Measurements from ENCODE around the gene TENM4. TPM values are rescaled to one million over a fixed set of nuclear protein-coding genes. Genes with fewer than 3 reads are reported as not detected.

Gene TENM4
- total and polyA plus RNA-seq, 2 of the 13 experiments (the other 11 are each of a cell fraction or from before 2014, with no cell fraction given): not detected

GRCh38 chr11:78809931-78810541 is 630.8 kb downstream of the TENM4 start:
- no peak overlapping the region for H3K9ac ChIP-seq (ENCODE audit: insufficient read depth, low read depth, low read length)
- FAIRE-seq (no peak), DNase-seq (ENCODE audit: low spot score) (no peak), ATAC-seq (no peak)
- 37% methylated on average over 7 of the region's 7 CpGs for WGBS (ENCODE audit: low lambda C conversion rate)
- TF ChIP-seq ATM (IDR thresholded peaks at IDR 0.05; ENCODE audit: borderline replicate concordance): no peak
- no peak for TF ChIP-seq KLF6 (CRISPR knock-in tag; IDR thresholded peaks at IDR 0.05)
- TF ChIP-seq AHDC1 (CRISPR knock-in tag; IDR thresholded peaks at IDR 0.05; ENCODE audit: borderline replicate concordance): no peak
- no peak for TF ChIP-seq ZFP36 (IDR thresholded peaks at IDR 0.05; ENCODE audit: borderline replicate concordance, low read depth, low read length, partially characterized antibody)
- no peaks in the 10 kb centered on the region for H3K9me3 ChIP-seq (ENCODE audit: low read length)
- in situ Hi-C loops (cut with HindIII; ENCODE audit: extremely low pct_ligation_motif_present, low pct_unique_long_range_greater_than_20kb): no loop called here
- H3K36me3 ChIP-seq (replicated peaks in 1 of 2; ENCODE audit: control insufficient read depth in 1 of 2, insufficient read depth in 2 of 2, low read length in 2 of 2): no peaks in the 10 kb centered on the region
- no peak overlapping the region for H3K4me3 ChIP-seq (replicated peaks in 1 of 3; ENCODE audit: insufficient read depth in 1 of 3, low read depth in 2 of 3, low read length in 3 of 3)
- CTCF ChIA-PET (ENCODE audit: low intra/inter-chr PET ratio, low total read pairs): no interaction called here
- H2AFZ ChIP-seq (ENCODE audit: low read length): no peak overlapping the region
- H3K79me2 ChIP-seq (ENCODE audit: insufficient read depth, low read length): no peaks in the 10 kb centered on the region
- no peaks in the 10 kb centered on the region for H4K20me1 ChIP-seq (ENCODE audit: insufficient read depth, low read length)
- no TSS peak for BruUV-seq (replicated peaks)
- POLR2A ChIA-PET: no interaction called here
- no peaks in the 10 kb centered on the region for H3K4me1 ChIP-seq (ENCODE audit: insufficient read depth, low read length)
- intact Hi-C loops (cut with micrococcal nuclease; ENCODE audit: unreplicated experiment): no loop called here
- H3K4me2 ChIP-seq (ENCODE audit: low read depth, low read length): no peak overlapping the region
- peaks cover 0 to 10% of the 10 kb centered on the region in 2 experiments; a peak in 1 of 5 replicates for H3K27me3 ChIP-seq (ENCODE audit: control insufficient read depth in 1 of 2, insufficient read depth in 2 of 2, low read length in 2 of 2)
- H3K27ac ChIP-seq (ENCODE audit: extremely low read length, insufficient read depth, low read length): no peak overlapping the region

Measured in HepG2 (cell line).